HG03520 (cell line): ENCODE data around the gene SLC35B3.
"Not testable (repeated sequence)": the region's sequence is repeated elsewhere in the genome, so short reads cannot be mapped to it uniquely, and the experiment has no call there.

Source experiments
- ATAC-seq: cut with Tn5 transposase; IDR thresholded peaks from one replicate; pipeline ENCODE4 v1.9.1; 2021; ENCODE audit warnings: mild to moderate bottlenecking, moderate library complexity; ENCODE audit not compliant: unreplicated experiment

The SLC35B3 gene

DNA sequence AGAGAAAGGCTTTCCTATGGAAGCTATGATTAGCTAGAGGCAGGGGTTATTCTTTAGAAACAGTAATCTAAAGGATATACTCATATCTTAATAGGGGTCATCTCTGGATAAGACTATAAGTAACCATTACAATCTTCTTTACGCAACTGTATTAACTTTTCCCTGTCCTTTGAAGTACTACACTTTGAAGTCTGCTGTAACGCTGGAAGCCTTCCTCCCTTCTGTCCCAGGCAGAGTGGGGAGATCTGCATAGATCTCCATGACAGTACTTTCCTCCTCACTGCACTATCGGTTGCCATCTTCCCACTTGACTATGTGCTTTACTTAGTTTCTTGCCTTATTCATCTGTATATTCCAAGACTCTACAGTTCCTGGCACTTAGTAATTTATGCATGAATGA, 20.1 kb downstream of the SLC35B3 start:
- ATAC-seq: no peak

- ATAC-seq: no peak
These were observed 20.5 kb downstream of the SLC35B3 start for GRCh38 chr6:8414844-8415243.

- ATAC-seq: not testable (repeated sequence)
These were observed 29.4 kb downstream of the SLC35B3 start for GRCh38 chr6:8405946-8406345.

DNA sequence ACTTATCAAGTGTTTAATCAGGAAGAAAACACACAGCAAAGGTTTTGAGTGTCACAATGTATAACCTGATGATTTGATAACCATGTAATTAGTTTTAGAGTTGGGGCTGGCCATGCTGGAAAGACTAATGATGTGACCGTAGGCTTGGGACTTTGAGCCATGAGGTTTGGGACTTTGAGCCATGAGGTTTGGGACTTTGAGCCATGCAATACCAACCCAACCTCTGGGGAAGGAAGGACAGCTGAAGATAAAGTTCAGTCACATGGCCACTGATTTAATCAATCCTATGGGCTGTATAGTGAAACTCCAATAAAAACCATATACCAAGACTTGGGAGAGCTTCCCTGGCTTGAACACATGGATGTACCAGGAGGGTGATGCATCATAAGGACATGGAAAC, 32.8 kb downstream of the SLC35B3 start:
- no peak for ATAC-seq

DNA sequence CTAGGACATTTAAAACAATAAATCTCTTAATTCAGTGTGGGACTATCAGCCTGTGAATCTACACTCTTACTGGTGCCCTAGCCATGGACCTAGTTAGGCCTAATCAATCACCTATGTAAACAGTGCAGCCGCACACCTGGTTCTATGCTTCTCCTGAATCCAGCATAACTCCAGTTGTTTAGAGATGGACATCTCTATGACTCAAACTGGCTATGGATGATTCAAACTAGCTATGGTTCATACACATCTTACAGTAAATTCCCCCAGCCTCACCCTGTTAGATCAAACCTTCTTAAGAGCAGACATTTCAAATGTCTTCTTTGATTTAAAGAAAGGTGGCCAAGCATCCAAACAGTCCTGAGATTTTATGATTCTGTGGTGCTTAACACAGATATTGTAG, 34.7 kb downstream of the SLC35B3 start:
- ATAC-seq: no peak

- no peak for ATAC-seq
These were observed 42.8 kb downstream of the SLC35B3 start for GRCh38 chr6:8392569-8392968.

GRCh38 chr6:8391934-8392333, 43.4 kb downstream of the SLC35B3 start:
- no peak for ATAC-seq

GRCh38 chr6:8389036-8389818, 46.1 kb downstream of the SLC35B3 start:
- no peak for ATAC-seq

DNA sequence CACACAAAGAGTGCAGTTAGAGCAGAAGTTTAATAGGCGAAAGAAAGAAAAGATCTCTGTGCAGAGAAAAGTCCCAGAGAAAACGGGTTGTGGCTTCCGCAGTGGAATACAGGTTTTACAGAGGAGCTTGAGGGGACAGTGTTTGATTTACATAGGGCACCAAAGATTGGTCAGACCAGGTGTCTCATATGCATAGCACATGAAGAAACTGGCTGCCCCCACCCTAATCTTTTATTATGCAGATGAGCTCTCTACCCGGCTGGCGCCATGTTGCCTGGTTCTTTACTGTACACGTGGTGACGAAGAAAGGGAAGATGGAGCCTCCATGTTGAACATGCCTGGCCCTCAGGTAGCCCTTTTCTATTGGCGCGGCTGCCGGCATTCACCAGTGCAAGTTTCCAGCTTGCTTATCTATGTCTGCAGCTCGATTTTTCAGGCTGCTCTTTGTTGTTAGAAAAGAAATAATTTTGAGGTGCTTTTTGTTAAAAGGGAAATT, 47.4 kb downstream of the SLC35B3 start:
- ATAC-seq: no peak

GRCh38 chr6:8383584-8383983, 51.8 kb downstream of the SLC35B3 start:
- ATAC-seq: no peak

DNA sequence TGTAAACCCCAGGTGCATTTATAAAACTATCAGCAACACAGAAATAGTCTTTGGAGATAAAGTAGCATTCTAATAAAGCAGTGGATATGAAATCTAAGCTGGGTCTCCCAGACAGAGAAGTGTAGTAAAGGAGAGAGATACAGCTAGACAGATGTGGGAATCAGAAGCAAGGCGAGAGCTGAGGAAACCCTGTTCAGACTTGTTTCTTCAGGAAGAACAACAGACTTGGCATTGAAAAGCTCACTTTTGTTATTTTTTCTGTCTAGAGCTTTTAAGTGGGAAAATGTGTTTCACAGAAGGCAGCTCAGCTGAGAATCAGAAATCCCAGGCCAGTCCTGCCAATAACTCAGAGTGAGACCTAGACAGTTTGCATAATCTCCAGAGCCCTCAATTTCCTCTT, 52.9 kb downstream of the SLC35B3 start:
- no peak for ATAC-seq

- ATAC-seq: no peak
These were observed 59.4 kb downstream of the SLC35B3 start for GRCh38 chr6:8375916-8376315.
